ENCODE results near the gene NFAM1. TPM values are rescaled to one million over a fixed set of nuclear protein-coding genes. Genes with fewer than 3 reads are reported as not detected.

The NFAM1 gene
- total RNA-seq, 6 donors from 2014 or later = 8.7 to 36.7 (median 15.9) TPM

DNA sequence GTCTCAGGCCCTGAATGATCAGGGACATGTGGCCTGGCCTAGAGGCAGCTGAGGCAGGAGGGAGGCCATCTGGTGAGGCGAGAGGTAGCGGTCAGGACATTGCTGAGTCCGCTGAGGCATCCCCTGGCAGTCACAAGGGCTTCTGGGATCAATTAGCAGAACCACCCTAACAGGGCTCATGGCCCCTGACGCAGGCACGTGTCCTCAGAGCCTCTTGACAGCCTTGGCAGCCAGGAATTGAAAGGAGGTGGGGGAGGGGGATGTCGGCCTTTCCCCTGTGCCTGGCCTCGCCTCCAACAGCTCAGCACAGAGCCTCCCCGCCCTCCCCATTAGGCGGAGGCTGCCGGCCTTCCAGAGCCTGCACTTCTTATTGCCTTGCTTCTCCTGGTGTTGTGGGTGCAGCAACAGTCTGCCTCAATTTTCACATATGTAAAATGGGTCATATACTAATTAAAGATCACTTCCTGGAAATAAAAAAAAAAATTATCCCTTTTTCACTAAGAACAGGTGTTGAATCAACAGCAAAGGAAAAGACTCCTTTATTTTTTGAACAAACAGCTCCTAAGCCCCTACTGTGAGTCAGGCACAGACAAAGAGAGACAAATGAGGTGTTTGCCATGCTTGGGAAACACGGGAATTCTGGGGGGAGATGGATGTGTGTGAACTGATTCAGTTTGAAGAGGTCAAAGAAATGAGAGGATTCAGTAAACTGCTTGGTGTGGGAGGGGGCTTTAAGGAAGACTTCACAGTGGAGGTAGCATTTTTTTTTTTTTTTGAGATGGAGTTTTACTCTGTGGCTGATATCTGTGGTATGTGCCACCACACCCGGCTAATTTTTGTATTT, 55.3 kb downstream of the NFAM1 start:
- ATAC-seq (ENCODE audit: low FRiP score in 2 of 2) = peak; percentile 74 to 85
- no peak overlapping the region for H3K4me3 ChIP-seq
- DNase-seq = peak in 1 of 2 donors; percentile 88
- H3K27ac ChIP-seq = peak overlapping the region in 2 of 4 donors; percentile 80 to 83
- 41 to 65% methylated on average over 7 to 10 of the region's 12 CpGs for WGBS, 2 donors
- H3K4me1 ChIP-seq = peaks cover 0 to 27% (median 14%) of the 10 kb centered on the region in 4 donors
- no peaks in the 10 kb centered on the region for H3K27me3 ChIP-seq
- TF ChIP-seq, protein P1, sequence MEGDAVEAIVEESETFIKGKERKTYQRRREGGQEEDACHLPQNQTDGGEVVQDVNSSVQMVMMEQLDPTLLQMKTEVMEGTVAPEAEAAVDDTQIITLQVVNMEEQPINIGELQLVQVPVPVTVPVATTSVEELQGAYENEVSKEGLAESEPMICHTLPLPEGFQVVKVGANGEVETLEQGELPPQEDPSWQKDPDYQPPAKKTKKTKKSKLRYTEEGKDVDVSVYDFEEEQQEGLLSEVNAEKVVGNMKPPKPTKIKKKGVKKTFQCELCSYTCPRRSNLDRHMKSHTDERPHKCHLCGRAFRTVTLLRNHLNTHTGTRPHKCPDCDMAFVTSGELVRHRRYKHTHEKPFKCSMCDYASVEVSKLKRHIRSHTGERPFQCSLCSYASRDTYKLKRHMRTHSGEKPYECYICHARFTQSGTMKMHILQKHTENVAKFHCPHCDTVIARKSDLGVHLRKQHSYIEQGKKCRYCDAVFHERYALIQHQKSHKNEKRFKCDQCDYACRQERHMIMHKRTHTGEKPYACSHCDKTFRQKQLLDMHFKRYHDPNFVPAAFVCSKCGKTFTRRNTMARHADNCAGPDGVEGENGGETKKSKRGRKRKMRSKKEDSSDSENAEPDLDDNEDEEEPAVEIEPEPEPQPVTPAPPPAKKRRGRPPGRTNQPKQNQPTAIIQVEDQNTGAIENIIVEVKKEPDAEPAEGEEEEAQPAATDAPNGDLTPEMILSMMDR (IDR thresholded peaks at IDR 0.05) = no peak
- peak in 1 of 4 donors; percentile 34 for TF ChIP-seq POLR2A (IDR thresholded peaks at IDR 0.05)
- peak in 1 of 2 donors; percentile 72 for TF ChIP-seq POLR2AphosphoS5 (IDR thresholded peaks at IDR 0.05)
- peak in 1 of 4 donors; percentile 53 for TF ChIP-seq EP300 (IDR thresholded peaks at IDR 0.05)
- H3K9me3 ChIP-seq = no peaks in the 10 kb centered on the region
- H3K36me3 ChIP-seq = no peaks in the 10 kb centered on the region

DNA sequence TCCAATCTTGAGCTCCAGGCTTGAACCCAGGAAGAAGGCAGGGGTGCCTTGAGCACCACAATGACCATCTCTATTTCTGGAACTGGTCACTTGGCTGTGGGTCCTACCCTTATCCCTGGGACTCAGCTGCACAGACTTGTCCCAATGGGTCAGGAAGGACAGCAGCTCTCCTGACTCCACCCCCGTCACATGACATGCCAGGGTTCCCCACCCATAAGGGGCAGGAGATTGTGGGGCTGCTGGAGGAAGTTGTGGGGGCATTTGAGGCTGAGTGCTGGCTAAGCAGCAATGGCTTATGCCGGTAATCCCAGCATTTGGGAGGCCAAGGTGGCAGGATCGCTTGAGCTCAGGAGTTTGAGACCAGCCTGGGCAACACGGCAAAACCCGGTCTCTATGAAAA, 56.2 kb downstream of the NFAM1 start:
- Histone ChIP-seq H3K27me3 (no peaks in the 10 kb centered on the region), H3K4me1 (peaks cover 0 to 27% (median 14%) of the 10 kb centered on the region in 4 donors), H3K27ac (peak overlapping the region in 2 of 4 donors; percentile 80 to 83), H3K4me3 (no peak overlapping the region), H3K36me3 (no peaks in the 10 kb centered on the region), H3K9me3 (no peaks in the 10 kb centered on the region)
- DNase-seq (peak in 1 of 2 donors; percentile 34), ATAC-seq (ENCODE audit: low FRiP score in 2 of 2) (peak in 1 of 2 donors; percentile 57)
- peak in 1 of 4 donors; percentile 58 for TF ChIP-seq POLR2A (IDR thresholded peaks at IDR 0.05)
- TF ChIP-seq, protein P1 (IDR thresholded peaks at IDR 0.05) = no peak
- WGBS, 2 donors = 75% methylated on average over 5 of the region's 5 CpGs

DNA sequence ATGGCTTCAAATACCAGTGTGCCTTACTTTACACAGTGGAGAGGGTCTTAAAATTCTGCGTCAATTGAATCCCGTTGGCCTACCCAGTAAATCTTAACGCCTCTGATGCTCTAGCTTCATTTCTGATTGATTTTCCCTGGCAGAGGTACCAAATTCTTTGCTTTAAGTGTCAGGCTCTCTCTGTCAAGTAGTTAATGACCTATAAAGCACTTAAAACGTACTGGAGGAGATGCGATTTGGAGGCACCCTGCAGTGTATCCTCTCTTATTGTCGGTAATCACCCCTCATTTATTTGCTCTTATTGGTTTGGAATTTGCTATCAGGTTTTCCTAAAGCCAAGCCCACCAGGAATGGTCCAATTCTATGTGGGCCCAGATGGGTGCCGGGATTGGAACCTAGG, 59.2 kb downstream of the NFAM1 start:
- no peak overlapping the region for H3K4me3 ChIP-seq
- no peaks in the 10 kb centered on the region for H3K36me3 ChIP-seq
- no peak overlapping the region for H3K27ac ChIP-seq
- TF ChIP-seq POLR2AphosphoS5 (IDR thresholded peaks at IDR 0.05) (no peak), EP300 (IDR thresholded peaks at IDR 0.05) (no peak), POLR2A (IDR thresholded peaks at IDR 0.05) (no peak)
- TF ChIP-seq, protein P1 (IDR thresholded peaks at IDR 0.05) = no peak
- H3K9me3 ChIP-seq = no peaks in the 10 kb centered on the region
- H3K4me1 ChIP-seq = peaks cover 10 to 47% (median 30%) of the 10 kb centered on the region in 4 donors
- ATAC-seq (ENCODE audit: low FRiP score in 2 of 2) (no peak), DNase-seq (no peak)
- peaks cover 0 to 7% (median 3%) of the 10 kb centered on the region in 4 donors for H3K27me3 ChIP-seq
- WGBS, 2 donors = 83 to 86% methylated on average over 7 of the region's 7 CpGs

DNA sequence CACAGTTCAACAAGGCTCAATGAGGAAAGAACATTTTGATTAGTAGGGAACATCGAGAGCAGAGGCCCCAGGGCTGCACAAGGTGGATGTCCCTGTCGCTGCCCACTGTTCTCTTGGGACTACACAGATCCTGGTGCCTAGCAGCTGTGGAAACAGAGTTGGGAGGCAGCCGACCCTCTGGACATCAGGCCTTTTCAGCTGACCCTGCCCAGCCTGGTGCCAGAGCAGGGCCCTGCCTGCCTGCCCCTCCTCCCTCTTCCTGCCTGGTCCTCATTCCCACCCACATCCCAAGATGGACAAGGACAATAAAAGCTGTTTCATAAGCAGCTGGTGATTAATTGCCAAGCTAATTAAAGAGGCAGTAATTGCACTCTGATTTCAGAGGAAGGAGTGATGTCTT, 60.7 kb downstream of the NFAM1 start:
- DNase-seq (no peak), ATAC-seq (ENCODE audit: low FRiP score in 2 of 2) (no peak)
- Histone ChIP-seq H3K27me3 (peaks cover 0 to 12% (median 3%) of the 10 kb centered on the region in 4 donors), H3K9me3 (no peaks in the 10 kb centered on the region), H3K36me3 (no peaks in the 10 kb centered on the region), H3K4me1 (peaks cover 10 to 47% (median 30%) of the 10 kb centered on the region in 4 donors), H3K4me3 (no peak overlapping the region), H3K27ac (no peak overlapping the region)
- TF ChIP-seq, protein P1 (IDR thresholded peaks at IDR 0.05) = no peak
- TF ChIP-seq POLR2A (IDR thresholded peaks at IDR 0.05) = no peak
- no peak for TF ChIP-seq POLR2AphosphoS5 (IDR thresholded peaks at IDR 0.05)
- no peak for TF ChIP-seq EP300 (IDR thresholded peaks at IDR 0.05)
- 63 to 80% methylated on average over 3 of the region's 3 CpGs for WGBS, 2 donors
